ENCODE measurements around the gene RAB27A. TPM values are rescaled to one million over a fixed set of nuclear protein-coding genes. Genes with fewer than 3 reads are reported as not detected.
A peak's percentile ranks its signal among the peaks of the same experiment; 100 is the strongest.

Gene RAB27A
- total and polyA plus RNA-seq, 2 of the 13 experiments (the other 11 are each of a cell fraction or from before 2014, with no cell fraction given): 3.4 to 8.1 TPM

- TF ChIP-seq ZNF543 (CRISPR knock-in tag; IDR thresholded peaks at IDR 0.05): no peak; the same call in 1 of the 2 replicates
- TF ChIP-seq, protein P1, sequence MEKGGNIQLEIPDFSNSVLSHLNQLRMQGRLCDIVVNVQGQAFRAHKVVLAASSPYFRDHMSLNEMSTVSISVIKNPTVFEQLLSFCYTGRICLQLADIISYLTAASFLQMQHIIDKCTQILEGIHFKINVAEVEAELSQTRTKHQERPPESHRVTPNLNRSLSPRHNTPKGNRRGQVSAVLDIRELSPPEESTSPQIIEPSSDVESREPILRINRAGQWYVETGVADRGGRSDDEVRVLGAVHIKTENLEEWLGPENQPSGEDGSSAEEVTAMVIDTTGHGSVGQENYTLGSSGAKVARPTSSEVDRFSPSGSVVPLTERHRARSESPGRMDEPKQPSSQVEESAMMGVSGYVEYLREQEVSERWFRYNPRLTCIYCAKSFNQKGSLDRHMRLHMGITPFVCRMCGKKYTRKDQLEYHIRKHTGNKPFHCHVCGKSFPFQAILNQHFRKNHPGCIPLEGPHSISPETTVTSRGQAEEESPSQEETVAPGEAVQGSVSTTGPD (CRISPR knock-in tag; IDR thresholded peaks at IDR 0.05): no peak
- peak; percentile 65; the same call in 1 of the 2 replicates for TF ChIP-seq ZNF639 (CRISPR knock-in tag; conservative IDR thresholded peaks at IDR 0.05)
- 0 out of 2 replicates have a peak, but pooled peaks have one; percentile 67 for TF ChIP-seq NFKBIZ (CRISPR knock-in tag; IDR thresholded peaks at IDR 0.05)
- TF ChIP-seq ZBTB4 (CRISPR knock-in tag; IDR thresholded peaks at IDR 0.05; ENCODE audit: borderline replicate concordance): no peak
- TF ChIP-seq HMGA1 (CRISPR knock-in tag; conservative IDR thresholded peaks at IDR 0.05): no peak
- TF ChIP-seq ZNF354B (CRISPR knock-in tag; IDR thresholded peaks at IDR 0.05): no peak
- TF ChIP-seq ATF7-NPFF (CRISPR knock-in tag; IDR thresholded peaks at IDR 0.05; ENCODE audit: low read depth): no peak; the same call in 1 of the 2 replicates
- peak; percentile 66 for TF ChIP-seq ELF3 (CRISPR knock-in tag; IDR thresholded peaks at IDR 0.05)
- TF ChIP-seq ARNTL (CRISPR knock-in tag; IDR thresholded peaks at IDR 0.05): no peak
- TF ChIP-seq ELF4 (CRISPR knock-in tag; IDR thresholded peaks at IDR 0.05; ENCODE audit: borderline replicate concordance): peak; percentile 67; the same call in 1 of the 2 replicates
- TF ChIP-seq ZNF431 (CRISPR knock-in tag; IDR thresholded peaks at IDR 0.05; ENCODE audit: borderline replicate concordance, low read depth): peak; percentile 77; the same call in 1 of the 2 replicates
- TF ChIP-seq KMT2B (CRISPR knock-in tag; IDR thresholded peaks at IDR 0.05): peak; percentile 96
- TF ChIP-seq, protein P2, sequence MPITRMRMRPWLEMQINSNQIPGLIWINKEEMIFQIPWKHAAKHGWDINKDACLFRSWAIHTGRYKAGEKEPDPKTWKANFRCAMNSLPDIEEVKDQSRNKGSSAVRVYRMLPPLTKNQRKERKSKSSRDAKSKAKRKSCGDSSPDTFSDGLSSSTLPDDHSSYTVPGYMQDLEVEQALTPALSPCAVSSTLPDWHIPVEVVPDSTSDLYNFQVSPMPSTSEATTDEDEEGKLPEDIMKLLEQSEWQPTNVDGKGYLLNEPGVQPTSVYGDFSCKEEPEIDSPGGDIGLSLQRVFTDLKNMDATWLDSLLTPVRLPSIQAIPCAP (CRISPR knock-in tag; IDR thresholded peaks at IDR 0.05; ENCODE audit: low read depth): no peak
- TF ChIP-seq ZFP36 (IDR thresholded peaks at IDR 0.05; ENCODE audit: borderline replicate concordance, low read depth, low read length, partially characterized antibody): no peak
- TF ChIP-seq CREM (IDR thresholded peaks at IDR 0.05): peak; percentile 87
- no peak for TF ChIP-seq CREM (CRISPR knock-in tag; IDR thresholded peaks at IDR 0.05)
- TF ChIP-seq SUZ12 (IDR thresholded peaks at IDR 0.05; ENCODE audit: low read depth, low read length): no peak
- TF ChIP-seq ZNF335 (CRISPR knock-in tag; IDR thresholded peaks at IDR 0.05): no peak
- peak; percentile 25; the same call in 1 of the 2 replicates for TF ChIP-seq RELA (CRISPR knock-in tag; IDR thresholded peaks at IDR 0.05)
These were observed 92.9 kb downstream of the RAB27A start, which contains the start of gene RSL24D1 (continued) for GRCh38 chr15:55196458-55197361.
